HEK293 (cell line): ENCODE measurements around the gene CTNNA2.

Experiments
- CTCF ChIA-PET: fragments of 350-600 bp; formaldehyde crosslinking; extraction: SDS; loops from one replicate; lab custom pipeline; 2021; ENCODE audit warnings: antibody characterized with exemption; lab: Yijun Ruan, JAX
- POLR2A ChIA-PET: fragments of 300-600 bp; formaldehyde crosslinking; extraction: SDS; loops from one replicate; lab custom pipeline; 2020; ENCODE audit warnings: antibody characterized with exemption, inconsistent platforms; lab: Yijun Ruan, JAX
- H3K27ac ChIP-seq: fragments of 200-500 bp; sonication (Bioruptor generic); 2 replicates; pipeline ENCODE4 v1.5.1; 2014; ENCODE audit warnings: low read depth, low read length, control low read depth, inconsistent platforms; ENCODE audit errors: extremely low read depth
- H3K36me3 ChIP-seq, 2 experiments: fragments of 200-500 bp in 1 of 2; sonication (Bioruptor generic) in 1 of 2; 1 replicate in 1 of 2; 2 replicates in 1 of 2; pipeline ENCODE4 v1.5.1; 2014 to 2017; ENCODE audit warnings: inconsistent platforms in 2 of 2, low read length in 2 of 2; ENCODE audit not compliant: control insufficient read depth in 2 of 2, insufficient read depth in 1 of 2
- H3K4me1 ChIP-seq: fragments of 200-500 bp; sonication (Bioruptor generic); 2 replicates; pipeline ENCODE4 v1.5.1; 2014; ENCODE audit warnings: mild to moderate bottlenecking, low read length, inconsistent platforms; ENCODE audit not compliant: control insufficient read depth, insufficient read depth
- H3K4me3 ChIP-seq: 2 replicates; pipeline ENCODE4 v1.5.1; 2011; ENCODE audit warnings: low read depth, mild to moderate bottlenecking, control low read depth, low read length, moderate library complexity
- H3K9me3 ChIP-seq: fragments of 200-500 bp; sonication (Bioruptor generic); 2 replicates; pipeline ENCODE4 v1.5.1; 2014; ENCODE audit warnings: low read depth, low read length, inconsistent platforms; ENCODE audit not compliant: control insufficient read depth, insufficient read depth
- BCL11B ChIP-seq: fragments of 450-650 bp; formaldehyde crosslinking; IDR thresholded peaks from 2 replicates; pipeline ENCODE4 v1.5.1; 2016; ENCODE audit warnings: low read depth, missing biosample characterization, missing genetic modification characterization
- GLIS2 ChIP-seq: fragments of 450-650 bp; formaldehyde crosslinking; IDR thresholded peaks from 2 replicates; pipeline ENCODE4 v1.5.1; 2016; ENCODE audit warnings: missing biosample characterization, missing genetic modification characterization
- IKZF3 ChIP-seq: fragments of 450-650 bp; IDR thresholded peaks from 2 replicates; pipeline ENCODE4 v1.5.0; 2018; ENCODE audit warnings: missing biosample characterization, mild to moderate bottlenecking, missing genetic modification characterization, moderate library complexity
- OSR2 ChIP-seq: fragments of 450-650 bp; formaldehyde crosslinking; IDR thresholded peaks from 2 replicates; pipeline ENCODE4 v1.5.1; 2016; ENCODE audit warnings: missing biosample characterization, missing genetic modification characterization
- OVOL3 ChIP-seq: fragments of 450-650 bp; formaldehyde crosslinking; IDR thresholded peaks from 2 replicates; pipeline ENCODE4 v1.5.1; 2016; ENCODE audit warnings: missing biosample characterization, missing genetic modification characterization
- PRDM6 ChIP-seq: fragments of 450-650 bp; formaldehyde crosslinking; IDR thresholded peaks from 2 replicates; pipeline ENCODE4 v1.5.1; 2017; ENCODE audit warnings: missing biosample characterization, missing genetic modification characterization
- WT1 ChIP-seq: fragments of 450-650 bp; formaldehyde crosslinking; IDR thresholded peaks from 2 replicates; pipeline ENCODE4 v1.5.1; 2016; ENCODE audit warnings: missing biosample characterization, missing genetic modification characterization
- ZBTB49 ChIP-seq: fragments of 450-650 bp; formaldehyde crosslinking; IDR thresholded peaks from 2 replicates; pipeline ENCODE4 v1.5.1; 2016; ENCODE audit warnings: missing biosample characterization, missing genetic modification characterization, low read depth
- ZFHX2 ChIP-seq: fragments of 450-650 bp; formaldehyde crosslinking; conservative IDR thresholded peaks from 2 replicates; pipeline ENCODE4 v1.5.1; 2016; ENCODE audit warnings: missing biosample characterization, missing genetic modification characterization
- ZFP41 ChIP-seq: fragments of 450-650 bp; formaldehyde crosslinking; IDR thresholded peaks from 2 replicates; pipeline ENCODE4 v1.5.1; 2016; ENCODE audit warnings: missing biosample characterization, missing genetic modification characterization, borderline replicate concordance
- ZNF114 ChIP-seq: fragments of 450-650 bp; formaldehyde crosslinking; IDR thresholded peaks from 2 replicates; pipeline ENCODE4 v1.5.0; 2017; ENCODE audit warnings: missing biosample characterization, missing genetic modification characterization
- ZNF169 ChIP-seq: fragments of 450-650 bp; formaldehyde crosslinking; IDR thresholded peaks from 2 replicates; pipeline ENCODE4 v1.5.1; 2016; ENCODE audit warnings: missing biosample characterization, missing genetic modification characterization
- ZNF2 ChIP-seq: fragments of 450-650 bp; formaldehyde crosslinking; IDR thresholded peaks from 2 replicates; pipeline ENCODE4 v1.5.1; 2016; ENCODE audit warnings: missing biosample characterization, missing genetic modification characterization
- ZNF214 ChIP-seq: fragments of 450-650 bp; formaldehyde crosslinking; IDR thresholded peaks from 2 replicates; pipeline ENCODE4 v1.5.1; 2017; ENCODE audit warnings: missing biosample characterization, mild to moderate bottlenecking, missing genetic modification characterization, borderline replicate concordance
- ZNF292 ChIP-seq: fragments of 450-650 bp; formaldehyde crosslinking; IDR thresholded peaks from 2 replicates; pipeline ENCODE4 v1.5.1; 2016; ENCODE audit warnings: low read depth, missing biosample characterization, missing genetic modification characterization, borderline replicate concordance
- ZNF362 ChIP-seq: fragments of 450-650 bp; formaldehyde crosslinking; IDR thresholded peaks from 2 replicates; pipeline ENCODE4 v1.5.1; 2016; ENCODE audit warnings: missing biosample characterization, missing genetic modification characterization
- ZNF394 ChIP-seq: fragments of 450-650 bp; formaldehyde crosslinking; IDR thresholded peaks from 2 replicates; pipeline ENCODE4 v1.5.1; 2016; ENCODE audit warnings: missing biosample characterization, missing genetic modification characterization, mild to moderate bottlenecking, moderate library complexity, borderline replicate concordance
- ZNF473 ChIP-seq: fragments of 450-650 bp; formaldehyde crosslinking; IDR thresholded peaks from 2 replicates; pipeline ENCODE4 v1.5.1; 2017; ENCODE audit warnings: missing biosample characterization, missing genetic modification characterization
- ZNF513 ChIP-seq: fragments of 450-650 bp; IDR thresholded peaks from 2 replicates; pipeline ENCODE4 v1.5.1; 2018; ENCODE audit warnings: missing biosample characterization, missing genetic modification characterization
- ZNF580 ChIP-seq: fragments of 450-650 bp; formaldehyde crosslinking; IDR thresholded peaks from 2 replicates; pipeline ENCODE4 v1.5.1; 2016; ENCODE audit warnings: missing biosample characterization, missing genetic modification characterization
- ZNF701 ChIP-seq: fragments of 450-650 bp; formaldehyde crosslinking; IDR thresholded peaks from 2 replicates; pipeline ENCODE4 v1.5.1; 2016; ENCODE audit warnings: missing biosample characterization, missing genetic modification characterization
- ZNF747 ChIP-seq: fragments of 450-650 bp; formaldehyde crosslinking; IDR thresholded peaks from 2 replicates; pipeline ENCODE4 v1.5.1; 2016; ENCODE audit warnings: missing biosample characterization, missing genetic modification characterization
- ZNF777 ChIP-seq: fragments of 450-650 bp; formaldehyde crosslinking; IDR thresholded peaks from 2 replicates; pipeline ENCODE4 v1.5.1; 2017; ENCODE audit warnings: missing biosample characterization, missing genetic modification characterization, borderline replicate concordance
- ZNF791 ChIP-seq: fragments of 450-650 bp; formaldehyde crosslinking; IDR thresholded peaks from 2 replicates; pipeline ENCODE4 v1.5.1; 2016; ENCODE audit warnings: missing biosample characterization, missing genetic modification characterization
- ZSCAN30 ChIP-seq: fragments of 450-650 bp; IDR thresholded peaks from 2 replicates; pipeline ENCODE4 v1.5.1; 2018; ENCODE audit warnings: missing biosample characterization, mild to moderate bottlenecking, missing genetic modification characterization, moderate library complexity
- ZSCAN4 ChIP-seq: fragments of 450-650 bp; formaldehyde crosslinking; IDR thresholded peaks from 2 replicates; pipeline ENCODE4 v1.5.1; 2017; ENCODE audit warnings: missing biosample characterization, missing genetic modification characterization

Gene CTNNA2

GRCh38 chr2:79909521-79909920 is 396.7 kb downstream of the CTNNA2 start:
- TF ChIP-seq ZNF394 (no peak), OSR2 (tag by site-specific recombination) (no peak), ZNF791 (tag by site-specific recombination) (no peak), BCL11B (tag by site-specific recombination) (no peak), ZNF473 (tag by site-specific recombination) (no peak), ZFP41 (tag by site-specific recombination) (no peak), ZNF292 (no peak), GLIS2 (tag by site-specific recombination) (no peak), ZBTB49 (tag by site-specific recombination) (no peak), ZNF114 (no peak), PRDM6 (tag by site-specific recombination) (no peak), ZNF214 (tag by site-specific recombination) (no peak)
- TF ChIP-seq, all 188 proteins: peak for 0
- no peaks in the 10 kb centered on the region for H3K4me1 ChIP-seq
- ChIA-PET POLR2A (no interaction called here), CTCF (interaction anchor here (1.0 kb wide), 1 partner anchor 23 kb away, joined by 3 read pairs; no protein-coding TSS in a partner anchor)
- H3K27ac ChIP-seq = no peak overlapping the region
- no peaks in the 10 kb centered on the region for H3K36me3 ChIP-seq
- no peak overlapping the region for H3K4me3 ChIP-seq
- H3K9me3 ChIP-seq = no peaks in the 10 kb centered on the region

- no peak overlapping the region for H3K27ac ChIP-seq
- ChIA-PET CTCF (no interaction called here), POLR2A (no interaction called here)
- H3K4me3 ChIP-seq = no peak overlapping the region
- H3K4me1 ChIP-seq = no peaks in the 10 kb centered on the region
- no peaks in the 10 kb centered on the region for H3K36me3 ChIP-seq
- no peaks in the 10 kb centered on the region for H3K9me3 ChIP-seq
- TF ChIP-seq ZNF777 (tag by site-specific recombination) = no peak
- no peak for TF ChIP-seq ZNF169 (tag by site-specific recombination)
- no peak for TF ChIP-seq ZBTB49 (tag by site-specific recombination)
- no peak for TF ChIP-seq ZFHX2 (tag by site-specific recombination)
- no peak for TF ChIP-seq ZNF513 (tag by site-specific recombination)
- TF ChIP-seq ZNF747 = no peak
- TF ChIP-seq IKZF3 (tag by site-specific recombination) = no peak
- no peak for TF ChIP-seq ZSCAN30
- no peak for TF ChIP-seq ZSCAN4 (tag by site-specific recombination)
- TF ChIP-seq ZNF701 (tag by site-specific recombination) = no peak
- TF ChIP-seq ZNF362 = no peak
- no peak for TF ChIP-seq ZNF580 (tag by site-specific recombination)
- TF ChIP-seq ZNF2 (tag by site-specific recombination) = no peak
- no peak for TF ChIP-seq OVOL3 (tag by site-specific recombination)
- no peak for TF ChIP-seq WT1 (tag by site-specific recombination)
Observed at GRCh38 chr2:79910643-79911042, 397.8 kb downstream of the CTNNA2 start.
